HG02623 (cell line): ENCODE results near the gene C2orf81.
"Not testable (repeated sequence)": the region's sequence is repeated elsewhere in the genome, so short reads cannot be mapped to it uniquely, and the experiment has no call there.

Source experiments
- ATAC-seq: cut with Tn5 transposase; IDR thresholded peaks from one replicate; pipeline ENCODE4 v1.9.1; 2021; ENCODE audit warnings: moderate library complexity; ENCODE audit not compliant: unreplicated experiment

The C2orf81 gene

GRCh38 chr2:74444498-74445318 lies 23.3 kb upstream of the C2orf81 start:
- no peak for ATAC-seq

GRCh38 chr2:74442483-74443297 lies 21.3 kb upstream of the C2orf81 start:
- not testable (repeated sequence) for ATAC-seq

- no peak for ATAC-seq
These were observed 20.5 kb upstream of the C2orf81 start, which contains the start of gene RTKN for GRCh38 chr2:74441690-74442482. RTKN (minus strand) TSS chr2:74441937; CDS start chr2:74441816, 121 bp downstream.

GRCh38 chr2:74441170-74441689 lies 19.8 kb upstream of the C2orf81 start:
- ATAC-seq = no peak

- peak; percentile 82 for ATAC-seq
These were observed 19.2 kb upstream of the C2orf81 start for GRCh38 chr2:74440378-74441169.

- no peak for ATAC-seq
These were observed 18.5 kb upstream of the C2orf81 start for GRCh38 chr2:74439803-74440377.

GRCh38 chr2:74439373-74439772 lies 18.0 kb upstream of the C2orf81 start:
- no peak for ATAC-seq

GRCh38 chr2:74438248-74438647 lies 16.8 kb upstream of the C2orf81 start:
- ATAC-seq = no peak

- ATAC-seq = no peak
These were observed 15.7 kb upstream of the C2orf81 start for GRCh38 chr2:74436848-74437695.

- ATAC-seq = no peak
These were observed 14.8 kb upstream of the C2orf81 start for GRCh38 chr2:74436111-74436805.

GRCh38 chr2:74430502-74430901 lies 9.1 kb upstream of the C2orf81 start:
- no peak for ATAC-seq

GRCh38 chr2:74429487-74430451 lies 8.3 kb upstream of the C2orf81 start:
- no peak for ATAC-seq

GRCh38 chr2:74428675-74429074 lies 7.3 kb upstream of the C2orf81 start:
- no peak for ATAC-seq

- no peak for ATAC-seq
These were observed 6.1 kb upstream of the C2orf81 start for GRCh38 chr2:74427551-74427950.

GRCh38 chr2:74426181-74426758 lies 4.9 kb upstream of the C2orf81 start:
- ATAC-seq = no peak

- no peak for ATAC-seq
These were observed 4.1 kb upstream of the C2orf81 start for GRCh38 chr2:74425523-74425922.

- no peak for ATAC-seq
These were observed 3.6 kb upstream of the C2orf81 start for GRCh38 chr2:74424995-74425406.
